ENCODE data around the gene ADCY3.
"Not testable (repeated sequence)": the region's sequence is repeated elsewhere in the genome, so short reads cannot be mapped to it uniquely, and the experiment has no call there.

Gene ADCY3

GRCh38 chr2:24805811-24806660, 114.0 kb downstream of the ADCY3 start:
- not testable (repeated sequence) for DNase-seq

GRCh38 chr2:24800487-24800886, 119.5 kb downstream of the ADCY3 start:
- DNase-seq: not testable (repeated sequence)

DNA sequence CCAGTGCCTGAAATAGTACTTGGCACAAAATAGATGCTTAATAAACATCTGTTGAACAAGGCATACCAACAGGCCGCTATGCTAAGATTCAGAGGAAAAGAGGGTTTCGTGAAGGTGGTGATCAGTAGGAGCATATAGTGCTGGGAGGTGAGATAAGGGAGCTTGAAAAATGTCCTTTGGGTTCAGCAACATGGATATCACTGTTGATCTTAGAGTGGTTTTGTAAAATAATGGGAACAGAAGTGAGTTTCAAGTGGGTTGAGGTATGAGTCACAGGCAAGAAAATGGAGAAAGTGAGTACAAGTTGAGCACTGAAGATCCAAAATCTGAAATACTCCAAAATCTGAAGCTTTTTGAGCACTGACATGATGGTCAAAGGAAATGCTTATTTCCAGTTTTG, 122.4 kb downstream of the ADCY3 start:
- no peak for DNase-seq

- DNase-seq: no peak
These were observed 126.1 kb downstream of the ADCY3 start for GRCh38 chr2:24793761-24794435.

- peak; percentile 93 for DNase-seq
These were observed 126.9 kb downstream of the ADCY3 start, which contains the start of the genes CENPO and PTRHD1 for GRCh38 chr2:24792874-24793760. CENPO (plus strand) TSS chr2:24793425; CDS start chr2:24793920, 495 bp downstream. PTRHD1 (minus strand) TSS chr2:24793391; CDS start chr2:24793377, 14 bp downstream.

DNA sequence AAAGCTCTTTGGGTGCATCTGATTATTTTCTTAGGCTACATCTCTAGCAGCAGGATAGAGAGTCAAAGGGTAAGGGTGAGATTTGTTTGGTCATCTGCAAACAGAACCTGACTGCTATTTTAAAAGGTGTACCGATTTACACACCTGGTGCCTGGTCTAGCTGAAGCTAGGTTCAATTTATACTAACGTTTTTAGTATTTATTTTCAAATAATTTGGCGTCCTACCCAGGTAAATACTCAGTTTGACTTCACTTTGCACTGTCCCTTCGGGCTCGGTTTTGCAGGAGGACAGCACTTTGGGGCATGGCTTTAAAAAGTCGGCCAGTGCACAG, 127.5 kb downstream of the ADCY3 start:
- DNase-seq: no peak

- no peak for DNase-seq
These were observed 128.6 kb downstream of the ADCY3 start for GRCh38 chr2:24791452-24791851.

DNA sequence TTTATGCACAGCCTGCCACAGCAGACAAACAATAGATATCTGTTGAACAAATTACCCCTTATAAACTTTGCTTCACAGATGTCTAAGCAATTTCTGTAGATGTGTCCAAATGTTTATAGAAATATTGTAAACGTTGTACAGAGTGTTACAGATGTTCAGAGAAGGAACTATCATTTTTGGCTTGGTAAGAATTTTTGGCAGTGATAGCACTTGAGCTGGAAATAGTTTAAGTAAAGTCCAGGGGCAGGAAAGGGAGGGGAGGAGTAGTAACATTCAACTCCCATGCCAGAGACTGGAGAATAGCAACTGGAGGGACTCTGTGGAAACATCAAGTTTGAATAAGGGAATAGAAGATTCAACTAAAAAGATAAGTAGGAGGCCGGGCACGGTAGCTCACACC, 131.2 kb downstream of the ADCY3 start:
- DNase-seq: no peak

GRCh38 chr2:24787532-24787931, 132.5 kb downstream of the ADCY3 start:
- DNase-seq: no peak

DNA sequence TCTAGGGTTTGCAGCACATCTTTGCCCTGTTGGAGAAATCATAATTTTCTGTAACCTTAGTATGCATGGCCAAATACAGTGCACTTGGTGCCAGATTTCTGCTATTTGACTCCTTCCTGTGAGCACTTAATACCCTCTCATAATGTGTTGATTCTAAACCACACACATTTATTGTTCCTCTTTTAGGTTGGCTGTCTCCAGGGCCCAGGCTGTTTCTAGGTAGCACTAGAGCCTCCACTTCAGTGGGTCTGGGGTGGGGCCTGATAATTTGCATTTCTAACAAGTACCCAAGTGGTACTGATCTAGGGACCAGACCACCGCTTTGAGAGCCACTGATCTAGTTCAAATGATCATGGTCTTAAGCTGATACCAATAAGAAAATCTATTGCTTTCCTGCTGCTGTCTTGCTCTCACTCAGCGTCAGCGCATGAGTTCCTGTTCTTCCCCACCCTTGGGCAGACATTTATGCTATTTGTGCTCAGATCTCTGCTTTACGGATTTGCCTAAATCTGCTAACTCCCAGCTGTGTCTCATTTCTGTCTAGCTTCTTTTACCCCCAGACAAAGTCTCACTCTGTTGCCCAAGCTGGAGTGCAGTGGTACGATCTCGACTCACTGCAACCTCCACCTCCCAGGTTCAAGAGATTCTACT, 134.2 kb downstream of the ADCY3 start:
- peak; percentile 73 for DNase-seq

- no peak for DNase-seq
These were observed 136.4 kb downstream of the ADCY3 start for GRCh38 chr2:24783641-24784040.

DNA sequence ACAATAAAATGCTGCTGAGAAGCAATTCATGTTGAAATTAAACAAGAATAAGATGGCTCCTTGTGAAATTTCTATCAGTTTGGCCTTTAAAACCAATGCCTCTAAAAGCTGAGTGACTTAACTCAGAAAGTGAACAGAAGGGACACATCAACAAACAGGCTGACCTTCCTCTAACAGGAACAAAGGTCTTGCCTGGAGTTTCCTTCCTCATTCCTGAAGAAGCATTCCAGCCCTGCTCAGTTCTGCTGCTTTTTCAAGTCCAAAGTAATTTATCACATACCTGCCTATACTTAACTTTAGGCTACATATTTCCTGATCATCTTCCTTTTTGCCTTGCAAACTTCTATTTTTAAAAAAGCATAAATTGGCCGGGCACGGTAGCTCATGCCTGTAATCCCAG, 140.9 kb downstream of the ADCY3 start:
- DNase-seq: no peak

- DNase-seq: no peak
These were observed 145.7 kb downstream of the ADCY3 start for GRCh38 chr2:24774373-24774772.

GRCh38 chr2:24771764-24772586, 148.1 kb downstream of the ADCY3 start:
- DNase-seq: no peak

GRCh38 chr2:24771061-24771460, 149.0 kb downstream of the ADCY3 start:
- DNase-seq: no peak
